GM12878 (cell line): Measurements from ENCODE around the gene HDAC3. TPM values are rescaled to one million over a fixed set of nuclear protein-coding genes. Genes with fewer than 3 reads are reported as not detected.

Experiments used
- ATAC-seq: fragments of 200-7000 bp; cut with Tn5 transposase; 3 replicates; pipeline ENCODE4 v1.9.1; 2020; ENCODE audit warnings: mild to moderate bottlenecking, moderate library complexity
- BruUV-seq: library from RNA; stranded (reverse); fragments of 400-500 nt; replicated peaks from 2 replicates; lab custom pipeline; 2021; lab: Mats Ljungman, UMichigan
- CTCF ChIA-PET: fragments of 300-600 bp; sonication (Branson Sonifier 250); formaldehyde crosslinking; extraction: SDS; loops from one replicate; lab custom pipeline; 2021; ENCODE audit warnings: inconsistent platforms; lab: Yijun Ruan, JAX
- POLR2A ChIA-PET: fragments of 350-600 bp; formaldehyde crosslinking; extraction: SDS; loops from one replicate; lab custom pipeline; 2021; ENCODE audit warnings: inconsistent platforms; lab: Charles Lee
- RAD21 ChIA-PET: fragments of 300-600 bp; sonication (Branson Sonifier 250); formaldehyde crosslinking; loops from one replicate; lab custom pipeline; 2023; ENCODE audit warnings: antibody characterized with exemption; ENCODE audit not compliant: unreplicated experiment; lab: Charles Lee
- SMC1A ChIA-PET: fragments of 300-600 bp; sonication (Branson Sonifier 250); formaldehyde crosslinking; loops from one replicate; lab custom pipeline; 2023; ENCODE audit not compliant: unreplicated experiment, uncharacterized antibody; lab: Charles Lee
- DNase-seq: peaks from one replicate; pipeline ENCODE4 v3.0.0-alpha.2; 2011; ENCODE audit warnings: low read depth, low spot score
- FAIRE-seq: peaks from 3 replicates; lab custom pipeline; 2011; peaks lifted over from hg19 to GRCh38; lab: Jason Lieb, UNC
- H2AFZ ChIP-seq: 2 replicates; pipeline ENCODE4 v1.6.0; 2011; ENCODE audit warnings: low read depth, low read length, control low read depth; ENCODE audit not compliant: control insufficient read depth
- H3K27ac ChIP-seq: 2 replicates; pipeline ENCODE4 v1.5.1; 2011; ENCODE audit warnings: control low read depth; ENCODE audit not compliant: control insufficient read depth, insufficient read depth
- H3K27me3 ChIP-seq, 2 experiments: replicated peaks in 1 of 2; 2 replicates each; pipeline versions ENCODE4 v1.6.0 to v1.6.1; 2011; ENCODE audit warnings: low read length in 1 of 2; ENCODE audit not compliant: control insufficient read depth in 2 of 2, insufficient read depth in 2 of 2
- H3K36me3 ChIP-seq, 2 experiments: 2 replicates each; pipeline ENCODE4 v1.5.1; 2011; ENCODE audit warnings: low read length in 1 of 2; ENCODE audit not compliant: control insufficient read depth in 2 of 2, insufficient read depth in 2 of 2
- H3K4me1 ChIP-seq: 2 replicates; pipeline ENCODE4 v1.6.1; 2011; ENCODE audit warnings: mild to moderate bottlenecking, low read length, moderate library complexity, mixed read lengths; ENCODE audit not compliant: control insufficient read depth, insufficient read depth
- H3K4me2 ChIP-seq: 2 replicates; pipeline ENCODE4 v1.6.0; 2011; ENCODE audit warnings: control low read depth; ENCODE audit not compliant: control insufficient read depth, insufficient read depth
- H3K4me3 ChIP-seq: fragments of 200-600 bp; sonication (generic); 2 replicates; pipeline ENCODE4 v1.5.1; 2016
- H3K79me2 ChIP-seq: 2 replicates; pipeline ENCODE4 v1.6.0; 2011; ENCODE audit warnings: low read length; ENCODE audit not compliant: control insufficient read depth, insufficient read depth
- H3K9ac ChIP-seq: 2 replicates; pipeline ENCODE4 v1.8.0; 2011; ENCODE audit warnings: low read length, control low read depth, mixed read lengths; ENCODE audit not compliant: control insufficient read depth, insufficient read depth
- H3K9me3 ChIP-seq: replicated peaks from 3 replicates; pipeline ENCODE4 v1.5.1; 2011; ENCODE audit warnings: mild to moderate bottlenecking, low read length; ENCODE audit not compliant: control insufficient read depth, insufficient read depth
- H4K20me1 ChIP-seq: 2 replicates; pipeline ENCODE4 v1.6.0; 2011; ENCODE audit not compliant: control insufficient read depth, insufficient read depth
- HSF1 ChIP-seq: fragments of 150-350 bp; IDR thresholded peaks from 2 replicates; pipeline ENCODE4 v1.6.1; 2014; ENCODE audit warnings: mild to moderate bottlenecking, low read depth, low read length
- MTA2 ChIP-seq: fragments of 450-650 bp; IDR thresholded peaks from 2 replicates; pipeline ENCODE4 v1.6.1; 2016; ENCODE audit warnings: low read depth, mild to moderate bottlenecking, moderate library complexity
- POLR2AphosphoS2 ChIP-seq: IDR thresholded peaks from 2 replicates; pipeline ENCODE4 v1.6.1; 2011; ENCODE audit warnings: low read depth, mild to moderate bottlenecking, low read length, improper control_type of control experiment, moderate library complexity
- PRDM15 ChIP-seq: fragments of 450-650 bp; formaldehyde crosslinking; IDR thresholded peaks from 2 replicates; pipeline ENCODE4 v1.4.0; 2020; ENCODE audit warnings: mild to moderate bottlenecking, moderate library complexity
- RELB ChIP-seq: fragments of 450-650 bp; IDR thresholded peaks from 2 replicates; pipeline ENCODE4 v1.6.1; 2017; ENCODE audit warnings: low read depth, mild to moderate bottlenecking, moderate library complexity
- TBL1XR1 ChIP-seq: IDR thresholded peaks from 2 replicates; pipeline ENCODE4 v1.6.1; 2012; ENCODE audit warnings: low read depth, low read length, improper control_type of control experiment
- TCF3 ChIP-seq: IDR thresholded peaks from 2 replicates; pipeline ENCODE4 v1.6.1; 2012; ENCODE audit warnings: low read depth, mild to moderate bottlenecking, low read length, borderline replicate concordance; ENCODE audit not compliant: insufficient read depth
- USF1 ChIP-seq: IDR thresholded peaks from 2 replicates; pipeline ENCODE4 v1.6.1; 2011; ENCODE audit warnings: borderline replicate concordance, low read depth, mild to moderate bottlenecking, moderate library complexity, mixed read lengths, low read length; ENCODE audit not compliant: insufficient read depth; ENCODE audit errors: extremely low read length
- USF2 ChIP-seq: IDR thresholded peaks from 2 replicates; pipeline ENCODE4 v1.6.1; 2011; ENCODE audit warnings: low read depth, low read length, improper control_type of control experiment, borderline replicate concordance
- WGBS: methylation state at CpG from one replicate; pipeline ENCODE4 v1.1.6; 2016; ENCODE audit warnings: low lambda C conversion rate; ENCODE audit not compliant: insufficient replicate concordance, insufficient coverage; ENCODE audit errors: missing lambda C conversion rate; 5-methylcytosine and 5-hydroxymethylcytosine counted together
- in situ Hi-C: fragments of 300-500 bp; cut with MboI; formaldehyde crosslinking; loops from 9 replicates; pipeline ENCODE4 v1.14.3; 2018; ENCODE audit warnings: mixed read lengths
- intact Hi-C: fragments of 100-400 bp; cut with micrococcal nuclease; formaldehyde crosslinking; loops from one replicate; pipeline ENCODE4 v1.14.2; 2022; ENCODE audit not compliant: unreplicated experiment
- polyA plus RNA-seq, 11 experiments: library from polyadenylated mRNA; depleted of rRNA in 4 of 11; unstranded in 6 of 11; stranded (reverse) in 5 of 11; fragments of >200 nt; fragmentation: Nextera tagmentation in 4 of 11; fragmentation: Illumina TruSeq in 1 of 11; extraction: Ambion mirVana in 4 of 11; extraction: Trizol in 1 of 11; gene quantifications; 1 replicate in 1 of 11; 2 replicates in 10 of 11; pipeline versions ENCODE4 v1.2.1 to v1.2.3, GENCODE V29; 2011 to 2016; ENCODE audit warnings: inconsistent platforms in 2 of 11, missing spikeins in 2 of 11, low read depth in 1 of 11
- total RNA-seq, 4 experiments: library from RNA; depleted of rRNA in 3 of 4; stranded (reverse); fragments of >200 nt in 3 of 4; fragmentation: Illumina TruSeq in 1 of 4; extraction: Trizol in 1 of 4; gene quantifications; 2 replicates each; pipeline versions ENCODE4 v1.2.1 to v1.2.3, GENCODE V29; 2013 to 2021

The HDAC3 gene
- total and polyA plus RNA-seq, 10 of the 15 experiments (the other 5 are each of a cell fraction or from before 2014, with no cell fraction given) = 62.2 to 140 (median 112) TPM

- TF ChIP-seq USF2 = no peak
- no peak for TF ChIP-seq RELB
- TF ChIP-seq USF1 = no peak
- no peak for TF ChIP-seq TCF3
Observed at GRCh38 chr5:141680751-141681201, 44.1 kb upstream of the HDAC3 start (continued).

GRCh38 chr5:141680178-141680577 lies 43.5 kb upstream of the HDAC3 start:
- no peak for FAIRE-seq
- H3K4me2 ChIP-seq = no peak overlapping the region
- SMC1A ChIA-PET = interaction anchor here (0.6 kb wide), 1 partner anchor 157 kb away, joined by 3 read pairs; no protein-coding TSS in a partner anchor

More at GRCh38 chr5:141680178-141680577, 43.5 kb upstream of the HDAC3 start:
- H3K4me3 ChIP-seq = no peak overlapping the region
- no peaks in the 10 kb centered on the region for H3K36me3 ChIP-seq
- H4K20me1 ChIP-seq = no peaks in the 10 kb centered on the region
- TF ChIP-seq TBL1XR1 = no peak
- no peak for TF ChIP-seq MTA2
- TF ChIP-seq HSF1 = no peak
- TF ChIP-seq POLR2AphosphoS2 = no peak
- no peak for TF ChIP-seq PRDM15 (CRISPR knock-in tag)
- ATAC-seq = no peak
- peaks cover 2 to 12% of the 10 kb centered on the region in 2 experiments for H3K27me3 ChIP-seq
- WGBS = 54% methylated on average over 15 of the region's 16 CpGs
- H3K4me1 ChIP-seq = no peaks in the 10 kb centered on the region
- no peak overlapping the region for H2AFZ ChIP-seq
- intact Hi-C loops (no loop called here), in situ Hi-C loops (no loop called here)
- ChIA-PET CTCF (no interaction called here), RAD21 (no interaction called here), POLR2A (no interaction called here)
- no peaks in the 10 kb centered on the region for H3K9me3 ChIP-seq
- DNase-seq = no peak
- BruUV-seq = no TSS peak
- no peak overlapping the region for H3K9ac ChIP-seq
- H3K27ac ChIP-seq = no peak overlapping the region
- H3K79me2 ChIP-seq = no peaks in the 10 kb centered on the region
